HG03575 (cell line): ENCODE results near the gene EYS.

Experiments used
- ATAC-seq: cut with Tn5 transposase; IDR thresholded peaks from one replicate; pipeline ENCODE4 v1.9.1; 2021; ENCODE audit not compliant: unreplicated experiment, insufficient number of reproducible peaks, low FRiP score; ENCODE audit errors: extremely low read depth

The EYS gene

GRCh38 chr6:65707126-65707826 lies at the start of gene EYS:
TSS of gene EYS (minus strand) at chr6:65707226. CDS start at chr6:65495410, 211,816 bp downstream.
- no peak for ATAC-seq

DNA sequence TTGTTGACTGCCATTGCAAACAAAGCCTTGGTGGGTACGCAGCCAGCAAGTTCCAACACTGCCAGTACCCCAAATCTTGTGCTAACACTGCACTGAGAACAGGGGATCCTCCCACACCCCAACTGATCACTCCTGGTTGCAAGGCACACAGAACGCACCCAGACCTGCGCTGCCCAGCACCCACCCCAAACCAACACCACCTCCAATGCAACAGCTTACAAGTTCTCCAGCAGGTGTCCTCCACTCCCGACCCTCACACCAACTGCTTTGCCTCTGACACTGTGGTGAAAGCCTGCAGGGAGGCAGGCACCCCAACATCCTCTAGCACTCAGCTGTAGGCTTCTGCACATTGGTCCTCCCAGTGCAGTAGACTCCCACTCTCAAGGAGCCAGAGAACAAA lies 39.3 kb upstream of the EYS start:
- no peak for ATAC-seq

GRCh38 chr6:65745614-65746013 lies 38.6 kb upstream of the EYS start:
- no peak for ATAC-seq

DNA sequence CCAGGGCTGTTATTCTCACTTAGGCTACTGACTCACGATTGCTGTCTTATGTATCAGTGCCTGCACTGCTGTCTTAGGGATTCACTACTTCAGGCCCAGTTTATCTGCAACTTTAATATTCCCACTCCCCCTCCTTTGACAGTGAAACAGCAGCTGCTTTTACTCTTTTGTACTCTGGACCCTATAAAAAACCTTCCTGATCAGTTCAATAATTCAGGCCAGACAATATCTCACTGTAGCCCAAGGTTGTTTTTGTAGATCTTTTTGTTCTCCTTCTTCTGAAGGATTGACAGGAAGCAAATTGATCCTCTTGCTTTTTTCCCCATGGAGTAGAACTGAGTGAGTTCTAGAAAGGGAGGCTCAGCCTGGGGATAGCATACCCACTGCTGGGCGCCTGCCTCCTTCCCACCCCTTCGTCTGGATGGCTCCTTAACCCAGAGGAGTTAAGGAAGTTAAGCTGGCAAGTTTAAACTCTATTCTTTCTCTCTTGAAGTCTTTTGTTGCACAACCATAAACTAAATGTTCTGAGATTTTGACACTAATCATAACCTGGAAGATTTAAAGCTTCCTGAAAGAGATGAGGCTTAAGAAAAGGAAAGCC lies 22.0 kb upstream of the EYS start:
- ATAC-seq, result no peak

DNA sequence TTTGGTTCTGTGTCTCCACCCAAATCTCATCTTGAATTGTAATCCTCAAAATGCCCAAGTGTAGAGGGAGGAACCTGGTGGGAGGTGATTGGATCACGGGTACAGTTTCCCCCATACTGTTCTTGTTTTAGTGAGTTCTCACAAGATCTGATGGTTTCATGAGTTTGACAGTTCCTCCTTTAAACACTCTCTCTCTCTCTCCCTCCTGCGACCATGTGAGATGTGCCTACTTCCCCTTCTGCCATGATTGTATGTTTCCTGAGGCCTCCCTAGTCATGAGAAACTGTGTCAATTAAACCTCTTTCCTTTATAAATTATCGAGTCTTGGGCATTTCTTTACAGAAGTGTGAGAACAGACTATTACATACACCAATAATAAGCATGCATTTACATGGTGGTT lies 12.1 kb upstream of the EYS start:
- ATAC-seq, result no peak

- no peak for ATAC-seq
Measured at GRCh38 chr6:65711531-65711930, 4.5 kb upstream of the EYS start.

- ATAC-seq, result no peak
Measured at GRCh38 chr6:65709099-65709830, 2.2 kb upstream of the EYS start.

DNA sequence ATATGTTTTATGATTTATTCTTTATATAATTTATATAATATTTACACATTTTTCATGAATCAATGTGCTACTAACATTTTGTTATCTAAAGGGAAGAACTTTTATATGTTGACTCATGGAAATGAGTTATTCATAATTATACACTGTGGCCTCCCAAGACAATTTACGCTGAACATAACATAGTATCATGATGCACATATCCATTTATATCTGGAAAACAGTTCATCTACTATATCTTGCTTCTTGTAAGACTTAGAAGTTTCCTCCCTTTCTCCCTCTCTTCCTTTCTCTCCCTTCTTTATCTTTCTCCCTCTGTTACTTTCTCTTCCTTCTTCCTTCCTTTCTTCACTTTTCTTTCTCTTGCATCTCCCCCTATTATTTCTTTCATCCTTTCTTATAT lies 1.1 kb upstream of the EYS start:
- no peak for ATAC-seq

DNA sequence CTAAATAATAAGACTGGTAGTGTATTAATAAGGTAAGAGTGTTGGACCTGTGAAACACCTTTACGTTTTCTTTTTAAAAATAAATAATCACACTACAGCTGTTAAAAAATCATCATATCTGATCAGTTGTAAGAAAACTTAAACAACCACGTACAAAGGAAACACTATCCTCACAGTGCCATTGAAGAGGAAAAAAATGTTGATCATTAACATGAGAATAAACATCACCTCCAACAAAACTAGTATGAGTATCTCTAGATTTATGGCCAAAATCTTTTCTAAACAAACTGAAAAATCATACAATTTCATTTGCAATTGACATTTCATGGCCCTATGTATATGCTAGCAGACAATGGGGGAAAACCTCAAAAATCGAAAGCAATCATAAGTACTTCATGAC lies 590 bp downstream of the EYS start:
- ATAC-seq, result no peak

DNA sequence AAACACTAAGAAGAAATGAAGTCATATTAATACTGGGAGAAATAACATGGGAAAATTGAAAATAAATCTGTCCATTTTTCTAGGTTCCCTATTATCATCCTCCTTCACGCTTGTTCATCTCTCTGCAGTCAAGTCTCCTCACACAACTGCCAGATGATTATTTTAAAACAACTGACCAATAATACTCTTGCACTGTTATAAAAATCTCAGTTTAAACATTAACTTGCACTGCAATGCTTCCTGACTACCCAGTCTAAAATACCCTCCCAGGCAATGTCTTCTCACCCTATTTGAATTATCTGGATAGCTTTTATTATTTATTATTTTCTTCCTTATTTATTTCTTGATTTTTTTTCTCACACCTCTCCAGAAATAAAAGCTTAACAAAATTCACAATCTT lies 5.7 kb downstream of the EYS start:
- no peak for ATAC-seq

DNA sequence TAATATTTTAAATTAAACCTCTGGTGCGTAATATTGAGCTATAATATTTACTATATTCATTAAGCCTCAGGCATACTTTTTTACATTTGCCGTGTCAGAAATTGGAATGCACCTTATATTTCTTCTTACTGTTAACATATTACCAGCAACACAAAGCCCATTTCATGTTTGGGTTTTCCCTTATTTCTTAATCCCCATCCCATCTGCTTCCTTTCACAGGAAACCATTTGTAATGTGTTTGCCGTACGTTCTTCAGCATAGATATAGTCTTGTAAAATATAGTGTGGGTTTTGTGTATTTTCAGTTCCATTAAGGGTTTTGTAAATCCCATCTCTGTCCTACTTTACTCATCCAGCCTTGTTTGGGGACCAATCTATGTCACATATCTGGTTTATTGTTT lies 6.5 kb downstream of the EYS start:
- ATAC-seq, result no peak

DNA sequence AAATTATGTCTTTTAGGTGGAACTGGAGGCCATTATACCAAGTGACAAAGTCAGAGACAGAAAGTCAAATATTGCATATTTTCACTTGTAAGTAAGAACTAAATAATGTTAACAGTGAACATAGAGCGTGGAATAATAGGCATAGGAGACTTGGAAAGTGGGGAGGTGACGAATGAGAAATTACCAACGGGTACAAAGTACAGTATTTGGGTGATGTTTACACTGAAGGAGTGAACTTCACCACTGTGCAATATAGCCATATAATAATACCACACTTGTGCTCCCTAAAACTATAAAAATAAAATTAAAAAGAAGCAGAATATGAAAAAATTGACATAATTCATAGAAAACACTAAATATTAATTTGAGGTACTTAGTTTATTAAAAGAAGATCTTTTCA lies 14.9 kb downstream of the EYS start:
- no peak for ATAC-seq

- no peak for ATAC-seq
Measured at GRCh38 chr6:65680232-65680631, 26.8 kb downstream of the EYS start.

GRCh38 chr6:65671922-65672321 lies 35.1 kb downstream of the EYS start:
- ATAC-seq, result no peak

DNA sequence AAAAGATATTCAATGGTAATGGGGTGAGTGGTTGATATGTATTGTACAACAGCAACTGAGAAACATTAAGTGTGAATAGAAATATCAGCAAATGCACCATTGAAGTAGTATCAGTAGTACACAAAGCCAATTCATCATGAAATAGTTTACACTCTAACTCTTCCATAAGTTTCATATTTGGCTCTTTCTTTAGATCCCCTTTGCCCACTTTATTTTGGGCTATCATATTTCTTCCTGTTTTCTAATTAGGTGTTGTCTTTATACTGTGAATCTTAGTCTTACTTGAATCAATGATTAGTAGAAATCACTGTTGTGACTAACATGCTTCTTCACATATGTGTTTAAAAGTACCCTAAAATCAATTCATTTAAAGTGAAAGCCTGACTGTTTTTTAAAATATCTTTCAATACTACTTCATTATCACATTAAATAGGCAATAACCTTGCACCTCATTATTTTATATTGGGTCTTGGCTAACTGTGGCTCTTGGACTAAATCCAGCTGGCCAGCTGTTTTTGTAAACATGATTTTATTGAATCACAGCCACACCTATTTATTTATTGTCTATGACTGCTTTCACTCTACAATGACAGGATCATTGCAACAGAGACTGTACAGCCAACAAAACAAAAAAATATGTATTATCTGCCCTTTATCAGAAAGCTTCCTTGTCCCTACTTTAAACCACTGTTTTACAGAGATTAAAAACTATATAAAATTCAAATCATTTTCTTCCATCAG lies 38.9 kb downstream of the EYS start:
- ATAC-seq, result no peak

DNA sequence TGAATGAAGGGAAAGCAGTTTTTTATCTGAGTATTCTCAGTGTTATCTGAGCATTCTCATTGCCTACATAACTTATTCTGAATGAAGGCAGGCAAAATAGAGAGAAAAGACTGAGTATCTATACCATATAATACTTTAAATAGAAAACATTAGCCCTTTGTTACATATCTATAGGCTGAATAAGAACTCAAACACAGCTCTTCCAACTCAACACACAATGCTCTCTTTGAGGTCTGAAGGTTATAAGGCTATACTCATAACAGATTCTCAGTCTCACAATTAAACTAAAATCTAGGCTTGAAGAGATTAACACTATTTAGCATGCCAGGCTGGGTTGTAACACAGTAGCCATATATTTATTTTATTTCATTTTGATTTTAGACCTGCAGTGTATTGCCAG lies 56.9 kb downstream of the EYS start:
- no peak for ATAC-seq

- ATAC-seq, result no peak
Measured at GRCh38 chr6:65649392-65649791, 57.6 kb downstream of the EYS start.

DNA sequence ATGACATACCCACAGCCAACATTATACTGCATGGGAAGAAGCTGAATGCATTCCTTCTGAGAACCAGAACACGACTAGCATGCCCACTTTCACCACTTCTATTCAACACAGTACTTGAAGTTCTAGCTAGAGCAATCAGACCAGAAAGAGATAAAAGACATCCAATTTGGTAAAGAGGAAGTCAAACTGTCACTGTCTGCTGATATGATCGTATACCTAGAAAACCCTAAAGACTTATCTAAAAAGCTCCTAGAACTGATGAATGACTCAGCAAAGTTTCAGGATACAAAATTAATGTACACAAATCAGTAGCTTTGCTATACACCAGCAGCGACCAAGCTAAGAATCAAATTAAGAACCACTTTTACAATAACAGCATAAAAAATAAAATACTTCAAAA lies 60.5 kb downstream of the EYS start:
- no peak for ATAC-seq

DNA sequence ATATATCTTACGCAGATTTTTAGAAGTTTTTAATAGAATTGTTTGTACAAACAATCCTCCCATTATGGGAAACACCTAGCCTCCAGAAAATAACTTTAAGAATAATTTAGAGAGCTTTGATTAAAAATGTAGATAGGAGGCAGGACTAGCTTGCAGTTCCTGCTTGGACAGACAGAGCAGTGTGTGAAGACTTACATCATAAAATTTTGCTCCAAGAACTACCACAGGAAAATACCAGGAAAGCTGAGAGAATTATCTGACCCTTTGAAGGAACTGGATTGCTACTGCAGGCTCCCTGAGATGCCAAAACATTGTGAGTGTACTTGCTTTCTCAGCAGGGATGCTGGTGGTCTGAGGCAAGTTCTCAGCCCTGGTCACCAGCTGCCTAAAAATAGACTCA lies 64.2 kb downstream of the EYS start:
- no peak for ATAC-seq
